Retinal pigment epithelial cell (primary cell): Measurements from ENCODE around the gene PDGFRB.

Experiments
- DNase-seq: peaks from one replicate; pipeline ENCODE4 v3.0.0-alpha.2; 2010; ENCODE audit warnings: low read depth
- H3K4me3 ChIP-seq: 2 replicates; pipeline ENCODE4 v1.5.1; 2011; ENCODE audit warnings: mild to moderate bottlenecking, low read length, control low read depth, moderate library complexity
- CTCF ChIP-seq: conservative IDR thresholded peaks from 2 replicates; pipeline ENCODE4 v1.5.1; 2011; ENCODE audit warnings: low read depth, low read length, control low read depth, inconsistent platforms

The PDGFRB gene

GRCh38 chr5:150082374-150082773 is 73.3 kb downstream of the PDGFRB start:
- no peak for DNase-seq
- TF ChIP-seq CTCF, result no peak
- no peak overlapping the region for H3K4me3 ChIP-seq

GRCh38 chr5:150081541-150082283 is 73.9 kb downstream of the PDGFRB start:
- H3K4me3 ChIP-seq, result no peak overlapping the region
- TF ChIP-seq CTCF, result no peak
- no peak for DNase-seq

- no peak for DNase-seq
- H3K4me3 ChIP-seq, result no peak overlapping the region
- TF ChIP-seq CTCF, result no peak
Measured at GRCh38 chr5:150080696-150081435, 74.8 kb downstream of the PDGFRB start.

- no peak overlapping the region for H3K4me3 ChIP-seq
- no peak for DNase-seq
- no peak for TF ChIP-seq CTCF
Measured at GRCh38 chr5:150079909-150080461, 75.7 kb downstream of the PDGFRB start.

GRCh38 chr5:150078802-150079689 is 76.6 kb downstream of the PDGFRB start:
- H3K4me3 ChIP-seq, result no peak overlapping the region
- DNase-seq, result no peak
- no peak for TF ChIP-seq CTCF

- H3K4me3 ChIP-seq, result no peak overlapping the region
- DNase-seq, result no peak
- TF ChIP-seq CTCF, result no peak
Measured at GRCh38 chr5:150077996-150078801, 77.4 kb downstream of the PDGFRB start.
